NCI-H2107 treated with DMSO at 0.1 percent for 48 hours (cell line): ENCODE data around the gene PLD5.
A peak's percentile ranks its signal among the peaks of the same experiment; 100 is the strongest.

Source experiments
- DNase-seq: peaks from one replicate; lab custom pipeline; 2025; ENCODE audit not compliant: unreplicated experiment; lab: John Stamatoyannopoulos, UW

The PLD5 gene

DNA sequence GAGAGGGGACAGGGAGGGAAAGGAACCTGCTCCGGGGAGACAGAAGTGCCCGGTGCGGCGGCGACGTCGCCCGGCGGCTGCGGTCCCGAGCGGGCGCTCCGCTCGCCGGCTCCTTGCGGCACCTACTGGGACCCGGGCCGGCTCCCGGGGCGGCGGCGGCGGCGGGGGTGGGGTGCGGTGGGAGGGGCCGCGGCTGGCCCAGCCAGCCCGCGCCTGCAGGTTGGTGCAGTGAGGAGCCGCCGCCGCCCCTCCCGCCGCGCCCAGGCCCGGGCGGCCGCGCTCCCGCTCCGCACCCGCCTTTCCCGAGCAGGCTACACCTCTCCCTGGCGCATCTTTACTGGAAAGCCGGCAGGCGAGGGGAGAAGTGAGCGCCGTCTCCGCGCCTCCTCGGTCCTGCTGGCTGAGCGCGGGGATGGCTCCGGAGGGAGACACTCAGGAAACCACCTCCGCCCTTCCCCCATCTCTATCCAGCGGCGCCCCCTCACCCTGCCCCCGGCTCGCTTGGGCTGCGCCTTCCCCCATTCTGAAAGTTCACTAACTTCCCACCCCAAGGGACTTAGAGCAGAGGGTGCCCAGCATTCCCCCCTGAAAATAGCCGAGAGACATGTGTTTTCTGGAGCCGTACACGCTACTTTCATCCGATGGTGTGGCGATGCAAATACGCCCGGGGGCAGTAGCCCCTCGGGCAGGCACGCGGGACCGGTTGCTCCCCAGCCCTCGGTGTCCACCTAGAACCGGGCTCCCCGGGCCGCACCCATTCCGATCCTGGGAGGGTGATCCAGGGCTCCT lies at the start of gene PLD5:
Gene PLD5 (minus strand): TSS at position 127 of the 789 bp plus-strand sequence.
- DNase-seq, result no peak

DNA sequence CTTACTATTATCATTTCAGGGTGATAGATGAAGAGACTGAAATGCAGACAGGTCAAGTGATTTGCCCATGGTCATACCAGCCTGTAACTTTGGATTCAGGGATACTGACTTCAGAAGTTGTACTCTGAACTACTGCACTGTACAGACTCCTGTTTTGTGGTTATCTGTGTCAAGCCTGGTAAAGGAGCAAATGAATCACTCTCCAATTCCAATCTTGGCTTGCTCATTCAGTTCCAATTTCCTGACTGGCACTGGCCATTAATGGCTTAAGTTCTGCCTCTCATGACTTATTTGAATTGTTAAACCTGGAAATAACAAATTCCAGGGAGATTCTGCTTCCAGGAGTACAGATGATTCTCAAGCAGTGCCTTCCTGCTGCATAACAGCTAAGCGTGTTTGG lies 45.4 kb upstream of the PLD5 start:
- DNase-seq, result no peak

DNA sequence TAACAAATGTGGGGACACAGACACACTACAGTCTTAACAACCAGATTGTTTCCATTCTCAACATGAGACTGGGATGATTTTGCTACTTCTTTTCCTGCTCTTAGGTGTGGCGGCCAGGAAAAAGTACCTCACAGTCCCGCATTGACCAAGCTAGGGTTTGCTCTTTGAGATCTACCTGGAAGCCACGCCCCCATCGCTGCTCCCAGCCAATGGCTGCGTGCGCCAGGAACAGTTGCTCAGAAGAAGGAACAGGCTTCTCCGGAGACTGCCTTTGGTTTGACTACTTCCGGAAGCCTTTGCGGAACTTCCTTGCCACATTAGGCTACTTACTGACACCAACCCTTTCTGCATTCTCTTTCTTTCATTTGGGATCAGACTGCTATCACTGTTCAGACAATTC lies 44.2 kb upstream of the PLD5 start:
- no peak for DNase-seq

DNA sequence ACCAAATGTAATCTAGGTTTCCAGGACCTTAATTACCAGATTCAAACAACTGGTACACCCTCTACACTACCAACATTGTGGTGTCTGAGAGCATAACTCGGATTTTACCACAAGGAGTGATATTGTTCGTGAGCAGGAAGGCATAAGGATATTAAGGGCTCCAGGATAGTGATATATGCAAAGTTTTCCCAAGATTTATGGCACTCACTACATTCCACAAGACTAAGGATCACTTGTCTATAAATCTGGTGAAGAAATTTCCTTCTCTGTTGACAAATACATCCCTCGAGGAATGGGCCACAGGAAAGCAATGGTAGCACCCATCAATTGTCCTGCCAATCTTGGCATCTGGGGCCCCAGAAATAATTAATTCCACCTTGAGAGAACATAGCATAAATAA lies 43.1 kb upstream of the PLD5 start:
- no peak for DNase-seq

DNA sequence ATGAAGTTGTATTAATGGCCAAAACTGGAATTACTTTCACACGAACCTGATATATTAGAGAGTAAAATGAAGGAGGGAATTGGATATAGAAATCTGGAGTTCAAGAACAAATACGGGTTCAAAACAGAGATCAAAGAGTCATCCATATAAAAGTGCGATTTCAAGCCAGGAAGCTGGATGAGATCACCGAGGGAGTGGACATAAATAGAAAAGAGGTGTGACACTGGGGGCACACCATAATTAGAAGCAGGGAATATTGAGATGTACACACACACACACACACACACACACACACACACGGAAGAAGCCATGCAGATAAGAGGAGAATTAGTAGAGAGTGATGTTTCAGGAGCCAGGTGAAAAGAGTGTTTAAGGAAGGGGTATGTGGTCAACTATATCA lies 32.3 kb upstream of the PLD5 start:
- no peak for DNase-seq

DNA sequence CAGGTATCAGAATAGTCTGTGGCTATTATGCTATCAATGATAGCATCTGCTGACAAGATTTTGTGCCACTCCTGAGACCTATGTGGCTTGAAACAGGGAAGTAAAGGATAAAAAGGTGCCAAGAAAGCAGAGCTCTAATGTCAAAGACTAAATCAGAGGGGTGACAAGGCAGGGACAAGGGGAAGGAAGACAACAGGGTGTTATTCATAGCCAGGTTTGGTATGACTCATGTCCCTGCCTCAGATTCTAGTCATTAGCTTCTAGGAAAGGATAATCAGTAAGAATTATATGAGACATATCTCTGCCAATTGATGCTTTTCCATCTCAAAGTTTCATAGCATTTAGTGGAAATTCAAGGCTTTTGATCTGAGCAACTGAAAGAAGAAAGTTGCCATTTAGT lies 31.8 kb upstream of the PLD5 start:
- no peak for DNase-seq

DNA sequence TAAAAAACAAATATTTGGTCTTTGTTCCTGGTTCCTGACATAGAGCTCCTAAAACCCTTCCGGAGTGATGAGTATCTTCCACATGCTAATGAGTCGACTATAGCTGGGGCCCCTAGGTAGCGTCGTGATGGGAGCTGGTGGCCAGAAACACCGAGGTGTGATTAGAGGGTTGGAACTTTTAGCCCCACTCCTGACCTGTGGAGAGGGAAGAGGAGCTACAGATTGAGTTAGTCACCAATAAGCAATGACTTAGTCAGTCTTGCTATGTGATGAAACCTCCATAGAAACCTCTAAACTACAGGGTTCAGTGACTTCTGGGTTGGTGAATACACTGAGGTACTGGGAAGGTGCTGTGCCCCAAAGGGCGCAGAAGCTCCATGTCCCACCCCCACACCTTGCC lies 30.1 kb upstream of the PLD5 start:
- no peak for DNase-seq

DNA sequence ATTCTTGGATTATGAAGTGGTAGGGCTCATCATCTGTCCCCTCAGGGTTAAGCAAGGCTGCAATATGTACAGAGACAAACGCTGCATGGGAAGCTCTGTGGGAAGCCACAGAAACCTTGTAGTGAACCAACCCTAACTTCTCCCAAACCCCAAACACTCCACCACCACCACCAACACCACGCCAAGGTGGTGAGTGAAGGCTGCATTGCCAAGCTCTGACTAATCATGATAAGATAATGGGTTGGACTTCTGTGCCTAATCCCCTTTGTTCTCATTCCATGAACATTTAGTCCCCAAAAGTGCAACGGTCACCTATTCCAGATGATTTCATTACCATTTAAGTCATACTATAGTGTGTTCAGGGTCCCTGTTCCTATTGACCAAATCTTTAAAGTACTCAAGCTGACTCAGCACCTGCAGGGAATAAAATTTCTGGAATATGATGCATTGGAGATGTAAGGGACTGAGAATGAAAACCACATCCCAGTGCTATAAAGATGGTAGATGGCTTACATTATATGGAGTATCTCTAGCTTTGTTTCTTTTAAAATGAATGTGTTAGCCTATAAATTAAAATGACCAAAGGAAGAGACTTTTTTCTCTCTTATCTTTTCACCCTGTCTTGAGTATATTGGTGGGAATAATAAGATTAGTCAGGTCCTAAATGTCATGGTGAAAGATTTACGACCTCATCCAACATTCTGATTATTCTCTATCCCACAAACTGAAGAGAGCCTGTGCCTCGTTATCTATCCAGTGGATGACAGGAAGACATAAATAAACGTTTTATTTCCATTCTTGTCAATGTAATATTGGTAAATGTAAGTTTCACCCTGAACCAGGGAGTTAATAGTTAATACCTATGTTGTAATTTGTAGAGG lies 22.6 kb upstream of the PLD5 start:
- DNase-seq, result no peak

DNA sequence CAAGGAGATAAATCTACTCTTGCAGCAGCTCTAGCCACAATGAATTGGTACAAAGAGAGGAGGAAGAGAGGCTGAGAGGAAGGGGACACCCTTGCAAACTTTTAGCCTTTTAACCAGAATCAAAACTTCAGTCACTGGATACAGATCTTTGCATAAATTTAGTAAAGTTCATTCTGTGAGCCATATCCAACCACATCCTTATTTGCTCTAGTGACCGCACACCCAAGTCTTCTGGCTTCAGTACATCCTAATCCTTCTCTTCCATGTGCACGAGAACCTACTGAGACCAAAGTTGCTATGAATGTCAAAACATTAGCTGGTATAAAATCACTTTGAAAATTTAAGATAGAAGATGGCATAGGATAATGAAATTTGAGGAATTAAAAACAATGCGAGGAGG lies 21.9 kb upstream of the PLD5 start:
- no peak for DNase-seq

DNA sequence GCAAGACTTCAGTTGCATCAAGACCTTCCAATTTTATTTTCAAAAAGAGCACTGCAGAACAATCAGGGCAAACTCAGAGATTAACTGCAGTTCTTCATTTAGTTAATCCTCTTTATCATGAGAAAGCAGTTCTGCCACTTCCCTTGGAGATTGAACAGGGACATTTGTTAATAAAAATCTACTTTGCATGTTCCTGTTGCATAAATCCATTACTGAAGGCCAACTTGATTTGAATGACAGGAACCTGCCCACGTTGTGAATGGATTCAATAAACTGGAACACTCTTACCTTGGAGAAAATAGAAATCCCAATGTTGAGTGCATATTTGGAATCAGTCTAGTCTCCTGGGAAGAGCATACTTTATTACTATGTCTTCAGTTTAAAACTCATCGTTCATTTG lies 19.6 kb upstream of the PLD5 start:
- DNase-seq, result no peak

DNA sequence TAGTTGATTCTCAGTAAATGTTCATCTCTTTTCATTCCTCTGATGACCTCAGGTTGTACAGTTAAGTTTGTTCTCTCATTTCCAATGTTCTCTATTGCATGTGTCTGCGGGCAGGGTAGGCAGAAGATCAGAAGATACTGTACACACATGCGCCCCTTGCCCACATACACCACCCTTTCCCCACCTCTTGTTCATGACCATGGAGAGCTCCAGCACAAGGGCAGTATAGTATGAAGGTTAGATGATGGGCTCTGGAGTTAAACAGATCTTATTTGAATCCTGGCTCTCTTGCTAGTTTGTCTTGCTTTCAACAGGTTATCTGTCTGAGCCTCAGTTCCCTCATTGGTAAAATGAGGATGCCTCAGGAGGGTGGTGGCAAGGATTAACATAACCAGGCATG lies 17.8 kb upstream of the PLD5 start:
- DNase-seq, result no peak

DNA sequence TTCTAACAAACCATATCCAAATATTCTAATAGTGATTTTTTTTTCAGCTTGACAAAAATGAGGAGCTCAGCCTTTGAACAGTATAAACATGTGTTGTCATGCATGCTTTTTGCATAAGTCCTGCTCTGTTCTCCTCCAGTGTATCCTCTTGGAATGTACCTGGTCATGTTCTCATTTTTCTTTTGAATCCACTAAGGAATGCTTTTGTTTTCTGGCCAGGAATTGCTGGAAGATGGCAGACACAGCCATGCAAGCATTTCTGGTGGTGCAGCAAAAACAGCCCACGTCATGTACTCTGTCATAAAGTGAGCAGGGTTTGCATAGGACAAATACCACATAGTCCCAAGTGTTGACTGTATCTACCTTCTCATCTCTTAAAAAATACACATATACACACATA lies 11.5 kb upstream of the PLD5 start:
- DNase-seq, result no peak

DNA sequence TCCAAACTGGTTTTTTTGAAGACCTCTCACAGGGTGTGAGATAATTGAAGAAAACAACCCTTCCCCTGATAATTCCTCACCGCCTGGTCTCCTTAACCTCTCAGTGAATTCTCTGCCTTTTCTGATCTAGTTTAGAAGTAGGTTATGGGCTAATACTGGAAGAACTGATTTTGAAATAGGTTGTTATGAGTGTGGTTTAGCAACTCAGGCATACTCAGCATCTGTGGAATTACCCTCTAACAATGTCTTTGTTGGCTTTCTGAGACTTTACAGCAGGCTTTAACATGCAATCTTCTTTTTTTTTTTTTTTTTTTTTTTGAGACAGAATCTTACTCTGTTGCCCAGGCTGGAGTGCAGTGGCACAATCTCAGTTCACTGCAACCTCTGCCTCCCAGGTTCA lies 10.3 kb upstream of the PLD5 start:
- no peak for DNase-seq

DNA sequence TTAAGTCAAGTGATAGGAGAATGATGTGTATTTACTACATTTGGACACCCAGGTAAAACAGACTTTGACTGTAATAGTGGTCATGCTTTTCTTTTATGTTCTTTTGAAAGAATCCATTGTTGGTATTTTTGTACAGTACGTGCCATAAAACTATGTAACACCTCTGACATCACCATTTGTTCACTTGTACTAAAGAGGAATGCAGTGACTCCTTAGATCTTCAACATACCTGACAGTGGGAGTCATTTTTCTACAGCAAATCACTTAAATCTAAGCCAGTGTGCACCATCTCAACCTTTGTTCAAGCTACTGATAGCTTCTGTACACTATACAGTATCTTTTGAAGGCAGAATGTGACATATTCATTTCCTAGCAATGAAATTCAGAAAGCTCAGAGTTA lies 6.3 kb upstream of the PLD5 start:
- DNase-seq, result no peak

DNA sequence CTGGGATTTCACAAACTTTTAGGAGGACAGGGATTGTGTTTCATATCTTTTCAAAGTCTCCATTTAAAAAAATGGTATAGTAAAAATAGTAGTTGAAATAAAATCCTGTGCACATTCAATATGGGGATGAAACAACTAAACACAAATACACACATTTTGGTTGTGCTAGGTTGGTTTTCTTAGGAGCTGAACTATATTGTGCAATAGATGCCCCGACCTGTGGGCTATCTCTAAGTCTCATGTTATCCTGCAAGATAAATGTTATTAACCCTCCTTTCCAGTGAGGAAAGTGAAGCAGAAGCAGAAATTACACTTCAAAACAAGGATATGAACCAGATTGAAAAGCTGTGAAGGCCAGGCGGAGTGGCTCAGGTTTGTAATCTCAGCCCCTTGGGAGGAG lies 1.3 kb upstream of the PLD5 start:
- no peak for DNase-seq

DNA sequence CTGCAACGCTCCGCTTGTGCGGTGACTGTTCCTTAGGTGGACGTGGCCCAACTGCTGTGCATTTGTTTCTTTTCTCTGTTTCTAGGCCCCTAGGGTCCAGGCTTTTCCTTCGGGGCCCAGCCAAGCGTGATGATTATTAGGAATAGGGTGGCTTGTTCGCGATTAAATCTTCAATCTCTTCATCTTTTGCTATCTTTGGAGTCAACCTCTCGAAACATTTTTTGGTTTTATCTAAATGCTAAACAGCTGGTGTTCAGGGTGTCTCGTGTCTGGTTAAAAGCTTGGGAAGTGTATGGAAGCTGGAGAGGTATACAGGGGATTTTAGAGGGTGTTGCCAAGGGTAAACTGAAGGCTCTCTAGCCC lies 844 bp upstream of the PLD5 start:
- DNase-seq, result peak; percentile 33

DNA sequence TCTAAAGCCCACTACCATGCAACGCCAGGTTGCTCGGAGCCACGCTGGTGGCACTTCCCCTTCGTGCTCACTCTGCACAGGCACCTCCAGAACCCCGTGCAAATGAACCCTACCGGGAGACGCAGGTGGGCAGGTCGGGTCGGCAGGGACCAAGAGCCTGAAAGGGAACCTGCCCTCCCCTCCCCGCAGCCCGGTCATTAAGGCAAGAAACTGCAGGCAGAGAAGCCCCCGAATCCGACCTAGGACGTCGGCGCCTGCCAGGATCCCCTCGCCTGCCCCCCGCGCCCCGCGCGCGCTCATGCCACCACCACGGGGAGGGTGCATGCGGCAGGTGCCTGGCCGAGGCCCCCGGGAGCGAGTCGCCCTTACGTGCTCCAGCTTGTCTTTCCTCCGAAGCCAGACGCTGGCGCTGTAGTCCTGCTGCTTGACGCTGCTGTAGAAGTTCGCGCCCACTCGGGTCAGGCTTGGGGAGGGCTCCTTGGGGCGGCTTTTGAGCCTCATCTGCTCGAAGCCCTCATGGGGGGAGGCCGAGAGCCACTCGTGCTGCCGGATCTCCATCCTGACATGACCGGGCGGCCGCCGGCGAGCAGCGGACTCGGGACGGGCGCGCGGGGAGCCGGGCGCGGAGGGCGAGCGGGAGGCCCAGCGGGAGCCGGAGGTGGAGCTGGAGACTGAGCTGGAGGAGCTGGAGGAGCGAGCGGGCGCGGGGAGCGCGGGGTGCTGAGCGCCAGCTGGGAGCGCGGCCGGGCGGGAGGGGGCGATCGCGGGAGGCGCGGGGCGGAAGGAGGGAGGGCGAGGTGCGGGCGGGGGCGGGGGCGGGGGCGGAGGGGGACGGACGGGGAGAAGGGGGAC lies 552 bp downstream of the PLD5 start:
- DNase-seq, result peak; percentile 58

DNA sequence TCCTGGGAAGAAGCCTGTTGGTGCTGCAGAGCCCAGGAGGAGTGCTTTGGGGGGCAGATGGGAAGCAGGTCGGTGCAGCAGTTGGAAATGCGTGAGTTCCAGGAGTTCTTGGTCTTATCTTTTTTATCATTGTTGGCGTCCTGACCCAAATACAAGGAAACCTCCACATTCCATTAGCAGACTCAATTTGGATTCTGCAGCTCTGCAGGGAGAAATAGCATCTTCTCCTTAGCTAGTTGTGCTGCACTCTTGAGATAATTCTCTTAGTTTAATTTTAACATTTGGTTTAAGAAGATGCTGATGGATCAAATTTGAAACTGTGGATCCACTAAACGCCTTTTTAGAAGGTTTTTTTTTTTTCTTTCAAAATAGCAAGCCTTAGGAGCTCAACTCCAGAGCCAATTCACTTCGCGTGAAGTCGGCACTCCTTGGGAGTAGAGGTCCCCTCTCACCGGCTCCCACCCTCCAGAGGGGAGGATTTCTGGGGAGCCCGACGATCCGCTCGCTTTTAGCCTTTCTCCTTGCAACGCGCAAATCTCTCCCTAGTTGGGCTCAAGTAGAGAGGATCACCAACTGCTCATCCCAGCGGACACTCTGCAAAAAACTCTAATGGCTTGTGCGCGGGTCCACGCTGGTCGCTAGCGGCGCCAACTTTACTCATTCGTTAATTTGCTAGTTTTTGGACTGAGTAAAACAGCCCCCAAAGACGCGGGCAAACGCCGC lies 1.3 kb downstream of the PLD5 start:
- DNase-seq, result no peak

DNA sequence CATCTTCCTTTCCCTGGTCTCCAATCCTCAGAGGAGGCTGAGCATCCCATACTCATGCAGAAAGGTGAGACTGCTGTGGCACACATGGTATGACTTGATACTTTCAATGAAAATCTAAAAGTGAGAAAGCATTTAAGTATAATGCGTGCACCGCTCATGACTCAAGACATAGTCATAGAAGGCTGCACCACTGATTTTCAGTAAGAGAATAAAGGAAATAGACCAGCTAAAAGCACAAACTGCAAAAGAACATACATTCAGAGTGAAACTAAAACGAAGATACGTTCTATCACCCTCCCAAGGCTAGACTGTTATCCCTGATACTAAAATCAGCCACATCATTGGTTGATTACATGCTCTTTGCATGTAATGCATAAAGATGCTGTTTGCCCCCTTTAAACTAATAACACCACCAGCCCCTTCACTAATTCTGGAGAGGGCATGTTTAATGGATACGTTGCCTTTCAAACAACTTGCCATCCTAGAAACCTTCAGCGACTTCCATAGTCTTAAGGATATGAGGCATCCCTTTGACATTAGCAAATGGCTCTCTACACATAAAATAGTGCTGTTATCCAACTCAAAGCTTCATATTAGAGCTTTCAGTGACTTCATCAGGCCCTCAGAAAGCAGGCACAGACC lies 2.1 kb downstream of the PLD5 start:
- no peak for DNase-seq

DNA sequence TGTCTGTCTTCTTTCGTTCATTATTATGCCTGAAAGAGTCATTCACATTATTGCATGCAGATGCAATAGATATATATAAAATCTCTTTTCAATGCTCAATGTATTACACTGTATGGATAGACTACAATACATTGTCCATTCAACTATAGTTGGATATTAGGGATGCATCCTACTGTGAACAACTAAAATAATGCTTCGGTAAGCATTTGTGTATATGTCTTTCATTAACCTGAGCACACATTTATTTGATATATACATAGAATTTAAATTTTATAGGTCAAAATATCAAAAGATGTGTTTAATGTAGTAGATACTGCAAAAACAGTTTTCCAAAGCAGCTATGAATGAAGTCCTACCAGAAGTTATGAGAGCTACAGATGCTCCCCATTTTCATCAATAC lies 8.9 kb downstream of the PLD5 start:
- no peak for DNase-seq
